HG03520 (cell line): Measurements from ENCODE around the gene CDC23.
"Not testable (repeated sequence)": the region's sequence is repeated elsewhere in the genome, so short reads cannot be mapped to it uniquely, and the experiment has no call there.

Experiments used
- ATAC-seq: cut with Tn5 transposase; IDR thresholded peaks from one replicate; pipeline ENCODE4 v1.9.1; 2021; ENCODE audit warnings: mild to moderate bottlenecking, moderate library complexity; ENCODE audit not compliant: unreplicated experiment

Gene CDC23

GRCh38 chr5:138213161-138214029 is at the start of gene CDC23:
CDC23 (minus strand) TSS chr5:138213323; CDS start chr5:138213312, 11 bp downstream.
- peak; percentile 98 for ATAC-seq

GRCh38 chr5:138258704-138259292 is 45.7 kb upstream of the CDC23 start:
- no peak for ATAC-seq

- ATAC-seq = no peak
Observed at GRCh38 chr5:138257583-138257982, 44.5 kb upstream of the CDC23 start.

- ATAC-seq = no peak
Observed at GRCh38 chr5:138252944-138253343, 39.8 kb upstream of the CDC23 start.

- not testable (repeated sequence) for ATAC-seq
Observed at GRCh38 chr5:138247800-138248199, 34.7 kb upstream of the CDC23 start.

- ATAC-seq = no peak
Observed at GRCh38 chr5:138246822-138247221, 33.7 kb upstream of the CDC23 start.

GRCh38 chr5:138246334-138246733 is 33.2 kb upstream of the CDC23 start:
- ATAC-seq = no peak

GRCh38 chr5:138245717-138246116 is 32.6 kb upstream of the CDC23 start:
- ATAC-seq = no peak

GRCh38 chr5:138243794-138244193 is 30.7 kb upstream of the CDC23 start:
- no peak for ATAC-seq

- no peak for ATAC-seq
Observed at GRCh38 chr5:138241688-138242571, 28.8 kb upstream of the CDC23 start.

- ATAC-seq = no peak
Observed at GRCh38 chr5:138240650-138241385, 27.7 kb upstream of the CDC23 start.

GRCh38 chr5:138238034-138238433 is 24.9 kb upstream of the CDC23 start:
- ATAC-seq = no peak

GRCh38 chr5:138234651-138235050 is 21.5 kb upstream of the CDC23 start:
- no peak for ATAC-seq

- ATAC-seq = no peak
Observed at GRCh38 chr5:138233280-138233679, 20.2 kb upstream of the CDC23 start.

- no peak for ATAC-seq
Observed at GRCh38 chr5:138230981-138231589, 18.0 kb upstream of the CDC23 start.

GRCh38 chr5:138230261-138230660 is 17.1 kb upstream of the CDC23 start:
- no peak for ATAC-seq

GRCh38 chr5:138229387-138229786 is 16.3 kb upstream of the CDC23 start:
- ATAC-seq = no peak

- no peak for ATAC-seq
Observed at GRCh38 chr5:138226910-138227309, 13.8 kb upstream of the CDC23 start.

GRCh38 chr5:138224712-138225111 is 11.6 kb upstream of the CDC23 start:
- ATAC-seq = no peak

GRCh38 chr5:138223532-138223931 is 10.4 kb upstream of the CDC23 start:
- ATAC-seq = no peak
